GM06990 (cell line): ENCODE results near the gene DENND5B.

Source experiments
- DNase-seq: peaks from one replicate; pipeline ENCODE4 v3.0.0-alpha.2; 2011; ENCODE audit not compliant: insufficient read length; ENCODE audit errors: extremely low read depth
- H3K27me3 ChIP-seq: replicated peaks from 2 replicates; pipeline ENCODE4 v1.6.0; 2011; ENCODE audit warnings: low read length; ENCODE audit not compliant: control insufficient read depth, insufficient read depth
- H3K36me3 ChIP-seq: 2 replicates; pipeline ENCODE4 v1.5.1; 2011; ENCODE audit warnings: low read length; ENCODE audit not compliant: control insufficient read depth, insufficient read depth
- H3K4me3 ChIP-seq: replicated peaks from 2 replicates; pipeline ENCODE4 v1.5.1; 2011; ENCODE audit warnings: low read depth, mild to moderate bottlenecking, control low read depth, low read length
- CTCF ChIP-seq: IDR thresholded peaks from 2 replicates; pipeline ENCODE4 v1.5.1; 2011; ENCODE audit warnings: low read length, control low read depth, mild to moderate bottlenecking, inconsistent platforms; ENCODE audit not compliant: insufficient read depth, poor library complexity, severe bottlenecking

Gene DENND5B

GRCh38 chr12:31518680-31519227 is 72.2 kb downstream of the DENND5B start:
- TF ChIP-seq CTCF = no peak
- no peak for DNase-seq
- no peaks in the 10 kb centered on the region for H3K27me3 ChIP-seq
- H3K36me3 ChIP-seq = no peaks in the 10 kb centered on the region
- H3K4me3 ChIP-seq = no peak overlapping the region

GRCh38 chr12:31517994-31518393 is 72.9 kb downstream of the DENND5B start:
- no peak for DNase-seq
- Histone ChIP-seq H3K4me3 (no peak overlapping the region), H3K27me3 (no peaks in the 10 kb centered on the region), H3K36me3 (no peaks in the 10 kb centered on the region)
- no peak for TF ChIP-seq CTCF

GRCh38 chr12:31516702-31517101 is 74.2 kb downstream of the DENND5B start:
- H3K36me3 ChIP-seq = no peaks in the 10 kb centered on the region
- TF ChIP-seq CTCF = no peak
- H3K4me3 ChIP-seq = no peak overlapping the region
- DNase-seq = no peak
- no peaks in the 10 kb centered on the region for H3K27me3 ChIP-seq

- no peaks in the 10 kb centered on the region for H3K27me3 ChIP-seq
- H3K36me3 ChIP-seq = no peaks in the 10 kb centered on the region
- H3K4me3 ChIP-seq = no peak overlapping the region
- DNase-seq = no peak
- no peak for TF ChIP-seq CTCF
Observed at GRCh38 chr12:31514912-31515311, 76.0 kb downstream of the DENND5B start.

- TF ChIP-seq CTCF = no peak
- DNase-seq = no peak
- no peaks in the 10 kb centered on the region for H3K27me3 ChIP-seq
- no peak overlapping the region for H3K4me3 ChIP-seq
- H3K36me3 ChIP-seq = no peaks in the 10 kb centered on the region
Observed at GRCh38 chr12:31510034-31510433, 80.9 kb downstream of the DENND5B start.
